Thoracic aorta (tissue), 2 donors: ENCODE measurements around the gene NCOR1. TPM values are rescaled to one million over a fixed set of nuclear protein-coding genes. Genes with fewer than 3 reads are reported as not detected.
A peak's percentile ranks its signal among the peaks of the same experiment; 100 is the strongest.

Source experiments
- ATAC-seq: fragments of 150-250 bp; one replicate; pipeline ENCODE4 v1.8.0; 2017; ENCODE audit warnings: low read depth; ENCODE audit not compliant: insufficient number of reproducible peaks, low FRiP score
- DNase-seq: peaks from one replicate; pipeline ENCODE4 v3.0.0-alpha.2; 2020; ENCODE audit warnings: low spot score
- H3K27ac ChIP-seq, 2 donors: fragments of 200-600 bp; sonication (generic); 1 replicate in 1 of 2; 2 replicates in 1 of 2; pipeline ENCODE4 v1.5.1; 2016; ENCODE audit warnings: mild to moderate bottlenecking in 2 of 2, moderate library complexity in 2 of 2
- H3K27me3 ChIP-seq: fragments of 200-600 bp; sonication (generic); replicated peaks from 2 replicates; pipeline ENCODE4 v1.6.0; 2016; ENCODE audit warnings: mild to moderate bottlenecking; ENCODE audit not compliant: insufficient read depth
- H3K36me3 ChIP-seq: fragments of 200-600 bp; sonication (generic); one replicate; pipeline ENCODE4 v1.5.1; 2016
- H3K4me1 ChIP-seq, 2 donors: fragments of 200-600 bp; sonication (generic); 1 replicate in 1 of 2; 2 replicates in 1 of 2; pipeline versions ENCODE4 v1.5.1 to v1.6.0; 2016; ENCODE audit warnings: low read depth in 2 of 2, mild to moderate bottlenecking in 1 of 2; ENCODE audit not compliant: control insufficient read depth in 1 of 2
- H3K4me3 ChIP-seq: fragments of 200-600 bp; sonication (generic); 2 replicates; pipeline ENCODE4 v1.5.1; 2016; ENCODE audit warnings: mild to moderate bottlenecking
- H3K9me3 ChIP-seq: fragments of 200-600 bp; sonication (generic); 2 replicates; pipeline ENCODE4 v1.5.1; 2016
- CTCF ChIP-seq: fragments of 200-600 bp; sonication (generic); IDR thresholded peaks from one replicate; pipeline ENCODE4 v1.5.1; 2019; ENCODE audit warnings: antibody characterized with exemption
- total RNA-seq, 2 donors: library from RNA; depleted of rRNA; stranded (reverse); fragments of >200 nt; gene quantifications; one replicate each; pipeline versions ENCODE4 v1.1.0 to v1.2.3, GENCODE V29; 2016

NCOR1 gene
- total RNA-seq, 2 donors from 2014 or later: 131 to 178 TPM

DNA sequence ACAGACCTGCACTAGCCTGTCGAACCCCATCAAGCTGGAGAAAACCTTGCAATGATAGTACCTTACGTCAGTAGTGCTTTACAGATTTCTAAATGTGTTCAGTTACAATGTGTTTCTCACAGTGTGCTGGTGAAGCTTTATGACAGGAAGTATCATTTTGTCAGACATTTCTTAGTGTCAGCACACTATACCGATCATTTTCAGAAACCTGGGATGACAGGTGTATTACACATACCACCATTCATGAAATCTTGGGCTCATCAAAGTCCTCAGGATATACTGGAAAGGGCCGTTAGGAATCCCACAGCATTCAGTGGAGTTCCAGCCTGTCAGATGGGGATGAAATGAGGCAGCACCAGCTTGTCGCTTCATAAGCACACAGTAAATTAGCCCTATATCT, 188.4 kb downstream of the NCOR1 start:
- Histone ChIP-seq H3K9me3 (no peaks in the 10 kb centered on the region), H3K36me3 (peaks cover 24% of the 10 kb centered on the region), H3K27me3 (no peaks in the 10 kb centered on the region), H3K27ac (peak overlapping the region; percentile 71 to 74), H3K4me3 (no peak overlapping the region), H3K4me1 (peaks cover 8 to 19% of the 10 kb centered on the region in 2 donors)
- no peak for TF ChIP-seq CTCF
- DNase-seq: no peak
- no peak for ATAC-seq

- H3K27me3 ChIP-seq: no peaks in the 10 kb centered on the region
- no peak for ATAC-seq
- TF ChIP-seq CTCF: no peak
- H3K36me3 ChIP-seq: peaks cover 24% of the 10 kb centered on the region
- H3K9me3 ChIP-seq: no peaks in the 10 kb centered on the region
- no peak overlapping the region for H3K4me3 ChIP-seq
- H3K27ac ChIP-seq: no peak overlapping the region
- DNase-seq: no peak
- peaks cover 8 to 19% of the 10 kb centered on the region in 2 donors for H3K4me1 ChIP-seq
These were observed 190.1 kb downstream of the NCOR1 start for GRCh38 chr17:16025202-16025601.

DNA sequence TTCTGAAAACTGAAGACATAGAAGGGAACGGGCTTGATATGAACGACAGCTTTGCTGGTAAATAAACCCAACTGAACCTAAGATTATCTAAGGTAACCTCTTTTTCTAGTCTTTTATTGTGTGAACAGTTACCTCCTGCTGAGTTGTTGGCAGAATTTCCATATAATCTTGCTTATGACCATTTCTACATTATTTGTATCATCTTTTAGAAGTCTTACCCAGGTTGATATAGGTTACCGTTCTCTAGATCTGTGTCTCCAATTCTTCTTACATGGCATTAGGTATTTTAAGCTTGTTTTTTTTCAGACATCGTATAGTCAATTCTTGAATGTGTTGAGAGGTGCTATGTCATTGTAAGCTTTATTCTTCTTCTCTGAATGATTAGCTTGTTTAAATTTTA, 191.5 kb downstream of the NCOR1 start:
- no peak overlapping the region for H3K27ac ChIP-seq
- peaks cover 24% of the 10 kb centered on the region for H3K36me3 ChIP-seq
- ATAC-seq (no peak), DNase-seq (no peak)
- H3K27me3 ChIP-seq: no peaks in the 10 kb centered on the region
- no peaks in the 10 kb centered on the region for H3K9me3 ChIP-seq
- H3K4me3 ChIP-seq: no peak overlapping the region
- no peak for TF ChIP-seq CTCF
- peaks cover 8 to 13% of the 10 kb centered on the region in 2 donors for H3K4me1 ChIP-seq

DNA sequence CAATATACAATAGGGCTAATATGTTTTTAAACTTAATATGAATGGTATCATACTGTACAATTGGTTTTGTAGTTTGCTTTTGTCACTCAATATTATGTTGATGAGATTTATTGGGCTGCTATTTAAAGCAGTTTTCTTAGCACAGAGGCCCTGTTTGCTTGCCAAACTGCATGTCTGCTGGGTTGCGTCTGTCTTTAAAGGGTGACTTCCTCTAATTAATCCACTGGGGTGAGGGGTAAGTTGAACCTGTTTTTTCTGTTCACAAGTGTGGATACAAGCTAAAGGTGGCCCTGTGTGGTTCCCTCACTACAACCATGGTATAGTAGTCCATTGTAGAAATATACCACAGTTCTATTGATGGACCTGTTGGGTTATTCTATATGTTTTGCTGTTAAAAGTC, 196.0 kb downstream of the NCOR1 start:
- H3K27ac ChIP-seq: no peak overlapping the region
- no peaks in the 10 kb centered on the region for H3K27me3 ChIP-seq
- H3K36me3 ChIP-seq: peaks cover under 1% of the 10 kb centered on the region
- H3K9me3 ChIP-seq: no peaks in the 10 kb centered on the region
- ATAC-seq (no peak), DNase-seq (no peak)
- H3K4me3 ChIP-seq: no peak overlapping the region
- H3K4me1 ChIP-seq: peaks cover 2 to 4% of the 10 kb centered on the region in 2 donors
- TF ChIP-seq CTCF: no peak

DNA sequence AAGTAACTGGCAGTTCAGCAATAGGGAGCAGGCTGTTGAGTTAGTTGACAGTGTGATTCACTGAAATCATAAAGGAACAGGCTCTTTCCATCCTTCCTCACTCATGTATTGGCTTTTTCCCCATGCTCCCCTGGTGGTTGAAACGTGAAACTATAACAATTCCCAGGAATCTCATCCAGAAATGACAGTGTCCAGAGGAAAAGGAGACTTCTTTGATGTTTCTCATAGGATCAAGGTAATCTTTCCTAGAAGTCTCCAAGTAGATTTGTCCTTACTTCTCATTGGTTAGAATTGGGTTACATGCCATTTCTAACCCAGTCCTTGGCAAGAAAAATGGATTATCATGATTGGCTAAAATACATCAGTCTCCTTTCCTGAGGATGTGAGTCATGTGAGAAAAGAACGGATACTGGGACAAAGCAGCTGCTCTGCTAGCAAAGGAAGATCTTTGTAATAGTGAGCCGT, 201.4 kb downstream of the NCOR1 start:
- peak; percentile 31 for ATAC-seq

More for the DNA sequence above, 201.4 kb downstream of the NCOR1 start:
- Histone ChIP-seq H3K4me3 (no peak overlapping the region), H3K36me3 (peaks cover 7% of the 10 kb centered on the region), H3K27me3 (no peaks in the 10 kb centered on the region), H3K4me1 (peaks cover 12 to 19% of the 10 kb centered on the region in 2 donors), H3K9me3 (no peaks in the 10 kb centered on the region), H3K27ac (peak overlapping the region in 1 of 2 donors; percentile 24)
- DNase-seq: no peak
- peak; percentile 59 for TF ChIP-seq CTCF
